Measurements from ENCODE around the gene SOX13.

Gene SOX13

GRCh38 chr1:204079608-204079999, 6.7 kb downstream of the SOX13 start:
- no peak for TF ChIP-seq RAD21 (IDR thresholded peaks at IDR 0.05; ENCODE audit: low read depth)
- TF ChIP-seq EGR1 (IDR thresholded peaks at IDR 0.05), result no peak
- TF ChIP-seq TEAD4 (IDR thresholded peaks at IDR 0.05), result no peak
- TF ChIP-seq MAX (IDR thresholded peaks at IDR 0.05), result no peak
- TF ChIP-seq TCF12 (IDR thresholded peaks at IDR 0.05; ENCODE audit: low read depth), result no peak; the same call in 1 of the 2 replicates
- TF ChIP-seq CREB1 (IDR thresholded peaks at IDR 0.05; ENCODE audit: low read depth), result no peak
- TF ChIP-seq NFIC (IDR thresholded peaks at IDR 0.05), result no peak

- TF ChIP-seq MAX (IDR thresholded peaks at IDR 0.05) (peak; percentile 60), RAD21 (IDR thresholded peaks at IDR 0.05; ENCODE audit: low read depth) (0 out of 2 replicates have a peak, but pooled peaks have one; percentile 15), TAF1 (IDR thresholded peaks at IDR 0.05; ENCODE audit: low read depth) (no peak; the same call in 1 of the 2 replicates), USF1 (IDR thresholded peaks at IDR 0.05) (no peak), FOXM1 (IDR thresholded peaks at IDR 0.05; ENCODE audit: borderline replicate concordance, low read depth) (no peak), ZBTB7A (IDR thresholded peaks at IDR 0.05; ENCODE audit: low read depth) (peak; percentile 86), TCF12 (IDR thresholded peaks at IDR 0.05; ENCODE audit: low read depth) (peak; percentile 83; the same call in 1 of the 2 replicates), TEAD4 (IDR thresholded peaks at IDR 0.05) (peak; percentile 86), YY1 (IDR thresholded peaks at IDR 0.05; ENCODE audit: low read depth) (0 out of 2 replicates have a peak, but pooled peaks have one; percentile 57), EP300 (IDR thresholded peaks at IDR 0.05; ENCODE audit: borderline replicate concordance) (peak; percentile 72), CREB1 (IDR thresholded peaks at IDR 0.05; ENCODE audit: low read depth) (no peak), CEBPB (IDR thresholded peaks at IDR 0.05) (no peak), REST (IDR thresholded peaks at IDR 0.05; ENCODE audit: low read depth) (no peak), NFIC (IDR thresholded peaks at IDR 0.05) (peak; percentile 64; the same call in 1 of the 2 replicates), EGR1 (IDR thresholded peaks at IDR 0.05) (no peak)
Measured at GRCh38 chr1:204080163-204080903, 7.4 kb downstream of the SOX13 start.

GRCh38 chr1:204081164-204081790, 8.4 kb downstream of the SOX13 start:
- no peak for TF ChIP-seq ZBTB7A (IDR thresholded peaks at IDR 0.05; ENCODE audit: low read depth)
- TF ChIP-seq TEAD4 (IDR thresholded peaks at IDR 0.05), result no peak
- no peak for TF ChIP-seq RAD21 (IDR thresholded peaks at IDR 0.05; ENCODE audit: low read depth)
- no peak for TF ChIP-seq FOXM1 (IDR thresholded peaks at IDR 0.05; ENCODE audit: borderline replicate concordance, low read depth)
- no peak for TF ChIP-seq EP300 (IDR thresholded peaks at IDR 0.05; ENCODE audit: borderline replicate concordance)
- TF ChIP-seq USF1 (IDR thresholded peaks at IDR 0.05), result no peak

- TF ChIP-seq CREB1 (IDR thresholded peaks at IDR 0.05; ENCODE audit: low read depth) (no peak), YY1 (IDR thresholded peaks at IDR 0.05; ENCODE audit: low read depth) (no peak), REST (IDR thresholded peaks at IDR 0.05; ENCODE audit: low read depth) (no peak), NFIC (IDR thresholded peaks at IDR 0.05) (no peak), ZBTB7A (IDR thresholded peaks at IDR 0.05; ENCODE audit: low read depth) (no peak), MAX (IDR thresholded peaks at IDR 0.05) (no peak), TAF1 (IDR thresholded peaks at IDR 0.05; ENCODE audit: low read depth) (no peak), EP300 (IDR thresholded peaks at IDR 0.05; ENCODE audit: borderline replicate concordance) (no peak), USF1 (IDR thresholded peaks at IDR 0.05) (no peak), TCF12 (IDR thresholded peaks at IDR 0.05; ENCODE audit: low read depth) (no peak), FOXM1 (IDR thresholded peaks at IDR 0.05; ENCODE audit: borderline replicate concordance, low read depth) (no peak), EGR1 (IDR thresholded peaks at IDR 0.05) (no peak), RAD21 (IDR thresholded peaks at IDR 0.05; ENCODE audit: low read depth) (no peak), TEAD4 (IDR thresholded peaks at IDR 0.05) (no peak), CEBPB (IDR thresholded peaks at IDR 0.05) (no peak)
Measured at GRCh38 chr1:204081791-204082513, 9.0 kb downstream of the SOX13 start.
